Stimulated activated CD8-positive, alpha-beta memory T cell treated with anti-CD3 and anti-CD28 coated beads, Interleukin-4, amount 100 ng/mL, for 1 hour (primary cell): ENCODE results near the gene STRC.
"Not testable (repeated sequence)": the region's sequence is repeated elsewhere in the genome, so short reads cannot be mapped to it uniquely, and the experiment has no call there.

Experiments used
- DNase-seq, 2 donors: peaks; one replicate each; pipeline ENCODE4 v3.0.0-alpha.2; 2020; ENCODE audit warnings: low read depth in 2 of 2, low spot score in 1 of 2

Gene STRC

DNA sequence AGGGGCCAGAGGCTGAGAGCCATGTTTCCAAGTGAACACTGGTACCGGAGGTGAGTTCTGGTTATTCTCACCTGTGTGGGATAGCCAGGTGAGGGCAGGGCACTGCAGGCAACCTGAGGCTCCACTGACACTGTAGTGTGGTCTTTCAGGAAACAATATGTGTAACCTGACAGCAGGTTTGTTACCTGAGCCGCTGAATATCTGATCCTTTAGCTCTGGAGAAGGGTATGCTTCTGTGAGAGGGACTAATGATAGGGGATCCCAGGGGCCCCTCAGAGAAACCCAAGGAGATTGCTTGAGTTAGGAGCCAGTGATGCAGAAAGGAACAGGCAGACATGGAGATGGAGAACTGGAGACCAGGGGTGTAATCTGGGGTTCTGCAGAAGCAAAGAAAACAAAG is at the start of gene STRC:
Gene STRC (minus strand): TSS at position 101 of the 400 bp plus-strand sequence. CDS start 78 bp downstream, at position 23.
- not testable (repeated sequence) for DNase-seq

DNA sequence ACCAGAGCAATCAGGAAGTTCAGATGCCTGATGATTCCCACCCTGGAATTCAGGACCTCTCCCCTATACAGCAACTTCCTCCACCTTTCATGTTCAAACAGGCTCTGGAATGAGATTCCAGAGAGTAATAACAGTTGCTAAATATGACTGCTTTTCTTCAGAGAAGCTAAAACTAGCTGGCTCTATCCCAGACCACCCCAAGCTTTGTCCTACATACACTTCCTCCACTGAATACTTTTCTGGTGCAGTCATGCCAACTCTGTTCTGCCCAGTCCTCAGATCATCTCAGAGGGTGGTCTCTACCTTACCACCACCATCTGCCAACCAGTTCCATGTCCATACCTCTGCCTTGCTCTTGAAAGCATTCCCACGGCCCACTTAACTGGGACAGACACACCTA is 47.6 kb upstream of the STRC start:
- DNase-seq, result not testable (repeated sequence)

DNA sequence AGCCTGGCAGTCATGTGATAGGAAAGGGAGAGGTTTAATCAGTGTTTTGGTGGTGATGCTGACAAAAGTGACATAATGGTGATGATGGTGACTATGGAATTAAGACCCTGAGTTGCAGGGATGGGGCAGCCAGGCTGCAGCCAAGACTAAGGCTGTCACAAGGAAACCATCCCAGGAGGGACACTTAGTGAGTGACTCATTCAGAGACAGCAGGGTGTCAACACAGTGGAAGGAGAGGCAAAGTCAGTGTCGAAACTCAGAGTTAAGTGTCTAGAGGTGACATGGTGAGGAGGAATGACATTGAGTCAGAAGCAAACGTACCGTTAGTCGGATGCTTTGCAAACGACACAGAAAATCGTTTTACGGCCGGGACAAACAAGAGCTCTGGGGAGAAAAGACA is 44.7 kb upstream of the STRC start:
- not testable (repeated sequence) for DNase-seq

DNA sequence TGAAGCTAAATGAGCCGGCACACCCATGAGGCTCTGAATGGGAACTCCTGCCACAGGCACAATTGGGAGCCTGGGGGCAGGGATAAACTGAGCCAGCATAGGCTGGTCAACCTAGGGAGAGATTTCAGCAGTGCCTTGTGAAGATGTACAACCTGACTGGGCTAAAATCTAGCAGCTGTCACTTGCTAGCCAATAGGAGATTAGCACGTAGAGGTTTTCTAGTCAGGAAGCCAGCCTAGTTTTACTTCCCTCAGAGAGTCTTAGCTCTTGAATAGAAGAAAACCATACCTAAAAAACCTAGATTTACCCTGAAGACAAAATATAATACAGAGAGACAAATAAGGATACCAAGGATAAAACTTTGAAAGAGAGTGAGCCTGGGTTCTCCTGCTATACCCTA is 43.7 kb upstream of the STRC start:
- DNase-seq, result not testable (repeated sequence)

DNA sequence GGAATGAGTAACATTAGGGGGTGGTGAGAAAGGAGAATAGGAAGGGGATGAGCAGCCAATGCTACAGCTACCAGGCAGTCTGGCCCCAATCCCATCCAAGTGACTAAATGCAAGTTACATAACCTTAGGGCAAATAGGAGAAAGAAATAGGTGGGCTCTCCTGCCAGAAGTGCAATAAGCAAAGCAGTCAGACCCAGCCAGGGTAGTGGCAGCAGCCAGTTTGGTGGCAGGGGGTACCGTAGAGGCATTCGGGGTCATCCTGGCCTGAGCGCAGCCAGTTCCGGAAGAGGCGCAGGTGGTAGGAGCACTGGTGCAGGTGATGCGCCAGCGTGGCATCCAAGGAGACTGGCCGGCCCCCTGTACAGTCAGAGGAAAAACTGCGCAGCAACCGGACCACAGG is 41.1 kb upstream of the STRC start:
- DNase-seq, result not testable (repeated sequence)

DNA sequence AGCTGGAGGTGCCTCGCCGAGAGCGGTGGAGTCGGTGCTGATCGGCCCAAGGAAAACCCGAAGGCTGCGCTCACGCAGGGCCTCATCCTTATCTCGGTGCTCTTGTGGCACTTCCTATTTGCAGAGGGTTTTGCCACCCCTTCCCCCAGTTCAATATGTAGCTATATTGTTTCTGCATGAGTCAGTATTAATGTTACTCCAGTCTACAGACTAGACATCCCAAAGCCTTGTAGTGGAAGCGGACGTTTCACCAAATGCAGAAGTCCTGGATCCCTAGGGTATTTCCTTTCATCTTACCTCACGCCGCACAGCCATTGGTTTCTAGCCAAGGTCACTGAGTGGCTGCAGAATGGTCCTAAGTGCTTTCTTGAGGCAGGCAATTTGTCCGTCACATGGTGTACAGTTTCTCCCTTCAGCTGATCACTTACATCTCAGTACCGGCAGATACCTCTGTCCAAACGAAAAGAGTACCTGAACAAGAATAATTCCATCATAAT is 30.9 kb upstream of the STRC start:
- DNase-seq, result not testable (repeated sequence)

DNA sequence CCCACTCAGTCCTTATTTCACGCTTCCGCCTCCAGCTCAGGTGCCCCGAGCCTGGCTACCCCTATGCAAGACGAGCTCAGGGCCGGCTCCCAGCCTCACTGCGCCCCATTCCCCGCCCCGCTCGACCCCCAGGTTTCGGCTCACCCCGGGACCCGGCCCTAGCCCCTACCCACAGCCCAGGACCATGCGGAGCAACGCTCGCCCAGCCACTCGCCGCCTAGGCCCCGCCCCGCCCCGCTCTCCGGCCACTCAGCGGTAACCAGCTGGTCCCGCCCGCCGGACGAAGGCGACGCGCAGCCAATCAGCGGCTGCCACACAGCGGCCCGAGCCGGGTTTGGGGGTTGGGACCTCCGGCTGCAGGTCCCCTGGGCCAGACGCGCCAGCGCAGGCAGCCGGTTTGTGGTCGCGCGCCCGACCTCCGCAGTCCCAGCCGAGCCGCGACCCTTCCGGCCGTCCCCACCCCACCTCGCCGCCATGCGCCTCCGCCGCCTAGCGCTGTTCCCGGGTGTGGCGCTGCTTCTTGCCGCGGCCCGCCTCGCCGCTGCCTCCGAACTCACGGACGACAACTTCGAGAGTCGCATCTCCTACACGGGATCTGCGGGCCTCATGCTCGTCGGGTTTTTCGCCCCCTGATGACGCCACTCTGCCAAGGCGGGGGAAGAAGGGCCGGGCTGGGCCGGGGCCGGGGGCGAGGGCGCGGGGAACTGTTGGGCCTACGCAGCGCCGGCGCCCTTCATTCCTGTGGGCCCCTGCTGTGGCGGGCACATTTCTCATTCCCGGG is 30.2 kb upstream of the STRC start, which contains the start of gene CATSPER2:
Gene CATSPER2 (minus strand): TSS at position 196 of the 781 bp plus-strand sequence. CDS start 783 bp downstream, outside the sequence.
- no peak for DNase-seq

DNA sequence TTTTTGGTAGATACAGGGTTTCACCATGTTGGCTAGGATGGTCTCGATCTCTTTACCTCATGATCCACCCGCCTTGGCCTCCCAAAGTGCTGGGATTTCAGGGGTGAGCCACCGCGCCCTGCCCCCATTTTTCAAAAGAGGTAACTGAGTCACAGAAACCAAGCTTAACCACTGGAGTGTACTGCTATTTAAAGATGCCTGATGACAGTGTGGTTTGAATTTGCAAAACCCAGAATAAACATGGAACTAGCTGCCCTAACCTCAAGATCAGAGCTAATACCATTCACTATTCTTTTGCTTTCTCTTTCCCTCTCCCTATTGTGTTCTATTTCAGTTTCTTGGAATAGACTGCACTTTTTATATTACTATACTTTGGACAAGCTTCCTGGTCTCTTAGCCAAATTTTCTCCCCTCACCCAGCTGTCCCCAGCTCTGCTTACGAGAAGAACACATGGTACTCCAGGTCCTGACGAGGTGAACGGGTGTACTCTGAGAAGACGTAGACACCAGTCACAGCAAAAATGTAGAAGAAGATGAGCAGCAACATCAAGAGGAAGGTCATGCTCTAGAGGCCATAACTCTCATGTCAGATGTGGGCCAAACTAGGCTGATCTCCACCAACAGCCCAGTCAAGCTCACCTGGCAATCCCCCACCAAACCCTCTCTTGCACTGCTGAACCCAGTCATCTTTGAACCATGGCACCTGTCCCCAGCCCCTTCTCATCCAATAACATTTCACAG is 20.0 kb upstream of the STRC start:
- not testable (repeated sequence) for DNase-seq

DNA sequence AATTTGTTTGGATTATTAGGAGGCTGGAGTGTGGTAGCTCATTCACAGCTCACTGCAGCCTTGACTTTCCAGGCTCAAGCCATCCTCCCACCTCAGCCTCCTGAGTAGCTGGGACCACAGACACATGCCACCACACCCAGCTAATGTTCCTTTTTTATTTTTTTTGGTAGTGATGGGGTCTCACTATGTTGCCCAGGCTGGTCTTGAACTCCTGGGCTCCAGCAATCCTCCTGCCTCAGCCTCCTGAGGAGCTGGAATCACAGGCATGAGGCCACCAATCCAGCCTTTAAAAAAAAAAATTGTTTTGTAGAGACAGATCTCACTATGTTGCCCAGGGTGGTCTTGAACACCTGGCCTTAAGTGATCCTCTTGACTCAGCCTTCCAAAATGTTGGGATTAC is 8.3 kb upstream of the STRC start:
- not testable (repeated sequence) for DNase-seq

DNA sequence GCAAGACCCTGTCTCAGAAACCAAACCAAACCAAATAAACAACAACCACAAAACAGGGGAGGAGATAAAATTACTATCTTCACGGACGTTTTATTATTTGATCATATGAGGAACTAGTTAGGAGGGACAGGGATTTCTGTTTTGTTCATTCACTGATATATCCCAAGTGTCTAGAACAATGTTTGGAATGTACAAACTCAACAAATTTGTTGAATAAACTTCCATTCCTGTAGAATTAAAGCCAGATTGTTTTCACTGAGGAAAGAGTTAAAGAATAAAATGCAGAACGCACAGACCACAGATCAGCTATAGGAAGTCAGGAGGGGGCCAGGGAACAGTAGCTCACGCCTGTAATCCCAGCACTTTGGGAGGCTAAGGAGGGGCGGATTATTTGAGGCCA is 6.5 kb upstream of the STRC start:
- DNase-seq, result no peak

DNA sequence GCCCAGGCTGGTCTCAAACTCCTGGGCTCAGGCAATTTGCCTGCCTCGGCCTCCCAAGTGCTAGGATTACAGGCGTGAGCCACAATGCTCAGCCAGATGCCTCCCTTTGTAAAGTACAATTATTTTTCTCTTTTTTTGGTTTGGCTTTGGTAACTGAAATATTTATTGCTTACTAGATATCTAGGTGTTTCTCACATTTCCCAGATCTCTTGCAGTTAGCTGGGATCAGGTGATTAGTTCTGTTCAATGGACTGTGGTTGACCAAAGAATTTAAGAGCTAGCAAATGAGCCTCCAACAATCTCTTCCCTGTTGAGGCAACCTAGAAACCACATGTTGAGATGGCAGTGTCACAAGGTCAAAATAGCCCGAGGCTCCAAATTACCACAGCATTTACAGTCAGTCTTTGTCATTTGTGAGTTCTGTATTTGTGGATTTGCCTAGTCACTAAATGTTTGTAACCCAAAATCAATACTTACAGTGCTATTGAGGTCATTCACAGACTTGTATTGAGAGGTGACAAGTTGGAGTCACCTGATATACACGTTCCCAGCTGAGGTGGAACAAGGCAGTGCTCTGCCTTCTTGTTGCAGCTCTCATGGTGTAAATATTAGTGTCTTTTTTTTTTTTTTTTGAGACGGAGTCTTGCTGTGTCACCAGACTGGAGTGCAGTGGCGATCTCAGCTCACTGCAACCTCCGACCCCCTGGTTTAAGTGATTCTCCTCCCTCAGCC is 3.6 kb upstream of the STRC start:
- DNase-seq, result not testable (repeated sequence)

DNA sequence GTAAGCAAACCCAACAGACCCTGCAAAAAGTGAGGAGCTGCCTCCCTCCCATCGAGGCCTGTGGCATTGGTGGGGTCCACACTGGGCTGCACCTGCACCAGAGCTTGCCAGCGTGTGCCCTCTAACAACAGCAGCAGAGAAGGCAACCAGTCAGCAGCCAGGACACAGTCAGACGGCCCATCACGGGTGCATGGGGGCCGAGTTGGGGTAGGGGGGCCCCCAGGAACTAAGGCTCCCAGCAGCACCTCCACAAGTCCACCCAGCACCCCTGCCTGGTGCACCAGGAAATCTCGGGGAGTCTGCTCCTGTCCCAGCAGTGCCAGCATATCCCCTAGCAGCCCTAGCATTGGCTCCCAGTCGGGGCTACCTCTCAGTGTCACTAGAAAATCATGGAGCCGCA is 850 bp downstream of the STRC start:
- DNase-seq, result not testable (repeated sequence)

DNA sequence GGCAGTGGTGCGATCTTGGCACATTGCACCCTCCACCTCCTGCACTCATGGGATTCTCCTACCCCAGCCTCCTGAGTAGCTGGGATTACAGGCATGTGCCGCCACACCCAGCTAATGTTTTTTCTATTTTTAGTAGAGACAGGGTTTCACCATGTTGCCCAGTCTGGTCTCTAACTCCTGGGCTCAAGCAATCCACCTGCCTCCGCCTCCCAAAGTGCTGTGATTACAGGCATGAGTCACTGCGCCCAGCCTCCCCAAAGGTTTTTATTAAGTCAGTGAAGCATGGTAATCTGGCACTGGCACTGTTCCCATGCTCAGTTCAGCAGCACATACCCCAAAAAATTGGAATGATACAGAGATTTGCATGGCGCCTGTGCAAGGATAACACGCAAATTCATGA is 16.4 kb downstream of the STRC start:
- DNase-seq, result not testable (repeated sequence)

DNA sequence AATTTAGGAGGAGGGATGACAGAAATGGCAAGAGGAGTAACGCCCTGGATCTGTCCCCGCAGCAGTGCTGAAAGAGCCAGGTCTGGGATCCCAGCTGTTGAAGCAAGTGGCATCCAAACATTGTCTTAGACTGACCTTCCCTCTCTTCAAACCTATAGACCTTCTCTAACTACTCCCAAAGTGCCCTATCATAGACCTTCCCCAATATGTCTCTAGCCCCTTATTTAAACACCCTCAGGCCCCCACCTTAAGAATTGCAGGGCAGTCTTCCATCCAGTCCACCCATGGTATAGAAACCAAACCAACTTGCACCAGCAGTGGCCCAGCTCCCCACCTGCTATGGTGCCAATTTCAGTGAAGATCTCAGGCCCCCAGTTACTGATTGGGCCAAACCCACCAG is 18.4 kb downstream of the STRC start:
- not testable (repeated sequence) for DNase-seq

DNA sequence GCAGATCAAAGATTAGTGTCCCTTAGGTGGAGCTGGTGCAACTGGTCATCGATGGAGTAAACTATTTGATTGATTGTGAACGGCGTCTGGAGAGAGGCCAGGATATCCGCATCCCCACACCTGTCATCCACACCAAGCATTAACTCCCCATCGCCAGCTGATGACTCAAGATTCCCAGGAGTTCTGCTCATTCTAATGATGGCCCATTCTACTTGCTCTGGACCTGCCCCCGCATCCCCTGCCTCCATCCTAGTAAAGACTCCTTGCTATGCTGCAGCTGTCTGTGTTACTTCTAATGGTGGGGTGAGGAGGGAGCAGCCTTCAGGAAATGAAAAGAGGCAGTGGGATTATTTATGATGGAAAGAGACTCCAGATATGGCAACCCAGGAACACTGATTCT is 19.5 kb downstream of the STRC start:
- DNase-seq, result not testable (repeated sequence)

DNA sequence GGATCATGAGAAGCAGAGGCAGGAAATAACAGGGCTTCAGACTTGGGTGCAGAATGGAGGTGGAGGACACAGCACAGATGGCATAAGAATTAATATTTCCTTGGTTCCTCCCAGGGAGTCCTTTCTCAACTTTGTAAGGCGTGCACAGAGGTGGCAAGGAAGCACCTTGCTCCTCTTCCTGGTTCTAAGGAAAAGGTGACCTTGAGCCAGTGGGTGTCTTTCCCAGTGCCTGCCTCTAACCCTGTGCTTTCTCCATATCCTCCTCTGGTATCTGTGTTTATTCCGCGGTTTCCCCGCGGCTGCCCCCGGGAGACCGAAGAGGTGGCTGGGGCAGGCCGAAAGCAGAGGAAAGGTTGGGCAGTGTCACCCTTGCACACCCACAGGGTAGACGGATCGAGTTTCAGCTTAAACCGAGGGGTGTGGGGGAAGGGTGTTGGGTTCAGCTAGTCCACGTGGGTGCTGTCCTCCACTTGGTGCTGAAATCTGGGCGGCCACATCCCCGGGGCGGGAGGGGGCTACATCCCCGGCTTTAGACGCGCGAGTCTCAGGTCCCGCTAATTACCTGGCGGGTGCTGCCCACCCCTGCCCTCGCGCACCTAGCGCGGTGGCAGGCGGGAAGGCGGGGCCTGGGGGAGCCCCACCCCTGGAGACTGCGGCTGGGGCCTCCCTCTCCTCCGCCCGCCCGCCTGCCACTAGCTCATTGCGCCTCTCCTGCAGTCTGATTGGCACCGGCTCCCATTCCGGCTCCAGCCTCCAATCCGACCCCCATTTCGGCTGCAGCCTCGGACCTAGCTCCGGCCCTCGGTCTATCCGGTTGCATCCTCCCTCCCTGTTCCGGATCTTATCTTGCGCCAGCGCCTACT is 25.0 kb downstream of the STRC start, which contains the start of gene CKMT1B:
Gene CKMT1B (plus strand): TSS at position 700 of the 863 bp plus-strand sequence. CDS start 192 bp downstream, outside the sequence.
- DNase-seq, result not testable (repeated sequence)

DNA sequence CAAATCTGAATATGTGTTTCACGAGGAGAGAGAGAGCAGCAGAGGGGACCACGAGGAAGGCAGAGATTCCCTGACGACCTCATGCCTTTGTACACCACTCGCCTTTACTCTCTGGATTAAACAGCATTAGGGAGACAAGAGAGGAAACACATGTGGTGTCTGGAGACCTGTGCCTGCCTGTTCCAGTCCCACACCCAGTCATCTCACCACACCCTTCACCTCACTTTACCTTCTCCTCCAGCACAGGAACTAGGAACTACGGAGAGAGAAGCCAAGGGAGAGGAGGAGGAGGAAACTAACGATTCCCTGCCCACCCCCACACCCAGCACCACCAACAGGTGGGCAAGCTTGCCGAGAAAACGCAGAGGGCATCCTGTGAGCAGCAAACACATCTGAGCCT is 25.8 kb downstream of the STRC start:
- not testable (repeated sequence) for DNase-seq

DNA sequence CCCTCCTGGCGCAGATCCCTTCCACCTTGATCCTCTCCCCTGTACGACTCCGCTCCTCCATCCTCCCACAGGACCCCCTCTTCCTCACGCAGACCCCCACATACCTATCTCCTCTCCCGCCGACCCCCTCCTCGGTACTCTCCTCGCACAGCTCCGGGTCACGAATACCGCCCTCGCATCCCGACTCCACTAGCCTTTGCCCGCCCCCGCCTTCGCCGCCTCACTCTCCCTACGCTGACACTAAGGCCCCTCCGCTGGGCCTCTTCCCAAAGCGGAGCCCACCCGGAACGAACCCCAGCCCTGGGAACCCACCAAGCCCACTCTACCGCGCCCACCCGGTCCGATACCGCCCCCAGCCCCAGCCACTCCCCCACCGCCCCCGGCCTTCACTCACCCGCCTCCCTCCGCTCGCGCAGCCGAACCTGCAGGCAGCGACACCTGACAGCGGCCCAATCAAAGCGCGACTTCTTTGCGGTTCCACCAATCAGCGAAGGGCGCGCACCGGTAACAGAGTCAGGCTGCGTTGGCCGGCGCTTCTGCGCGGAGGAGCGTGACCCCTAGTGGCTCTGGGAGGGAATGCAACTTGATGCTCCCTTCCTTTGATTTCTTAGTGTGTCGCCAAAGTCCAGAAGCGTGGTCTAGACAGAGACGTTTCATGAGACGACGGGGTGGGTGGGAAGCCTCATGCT is 28.7 kb downstream of the STRC start, which contains the start of gene PPIP5K1:
Gene PPIP5K1 (minus strand): TSS at position 431 of the 689 bp plus-strand sequence. CDS start 5,704 bp downstream, outside the sequence.
- not testable (repeated sequence) for DNase-seq

DNA sequence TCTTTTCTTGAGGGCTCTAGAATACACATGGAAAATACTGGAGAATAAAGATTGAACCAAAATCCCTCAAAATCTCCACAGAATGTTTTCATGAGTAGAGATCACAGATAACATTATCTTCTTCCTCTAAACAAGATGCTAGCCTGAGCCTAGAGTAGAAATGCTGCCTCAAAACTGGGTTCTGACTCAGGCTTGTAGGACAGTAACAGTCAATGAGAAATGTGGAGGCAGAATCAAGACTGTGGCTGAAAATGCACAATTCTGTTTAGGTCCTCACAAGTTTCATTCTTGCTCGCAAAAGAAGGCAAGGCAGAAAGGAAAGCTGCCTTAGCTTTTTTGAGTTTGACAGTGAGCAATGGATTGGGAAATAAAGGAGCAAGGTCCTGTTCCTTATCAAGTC is 44.0 kb downstream of the STRC start:
- not testable (repeated sequence) for DNase-seq
